GM18867 (cell line): ENCODE results near the gene LRP1-AS.

Experiments
- ATAC-seq: cut with Tn5 transposase; IDR thresholded peaks from one replicate; pipeline ENCODE4 v1.9.1; 2021; ENCODE audit warnings: mild to moderate bottlenecking, moderate library complexity; ENCODE audit not compliant: unreplicated experiment

LRP1-AS gene

DNA sequence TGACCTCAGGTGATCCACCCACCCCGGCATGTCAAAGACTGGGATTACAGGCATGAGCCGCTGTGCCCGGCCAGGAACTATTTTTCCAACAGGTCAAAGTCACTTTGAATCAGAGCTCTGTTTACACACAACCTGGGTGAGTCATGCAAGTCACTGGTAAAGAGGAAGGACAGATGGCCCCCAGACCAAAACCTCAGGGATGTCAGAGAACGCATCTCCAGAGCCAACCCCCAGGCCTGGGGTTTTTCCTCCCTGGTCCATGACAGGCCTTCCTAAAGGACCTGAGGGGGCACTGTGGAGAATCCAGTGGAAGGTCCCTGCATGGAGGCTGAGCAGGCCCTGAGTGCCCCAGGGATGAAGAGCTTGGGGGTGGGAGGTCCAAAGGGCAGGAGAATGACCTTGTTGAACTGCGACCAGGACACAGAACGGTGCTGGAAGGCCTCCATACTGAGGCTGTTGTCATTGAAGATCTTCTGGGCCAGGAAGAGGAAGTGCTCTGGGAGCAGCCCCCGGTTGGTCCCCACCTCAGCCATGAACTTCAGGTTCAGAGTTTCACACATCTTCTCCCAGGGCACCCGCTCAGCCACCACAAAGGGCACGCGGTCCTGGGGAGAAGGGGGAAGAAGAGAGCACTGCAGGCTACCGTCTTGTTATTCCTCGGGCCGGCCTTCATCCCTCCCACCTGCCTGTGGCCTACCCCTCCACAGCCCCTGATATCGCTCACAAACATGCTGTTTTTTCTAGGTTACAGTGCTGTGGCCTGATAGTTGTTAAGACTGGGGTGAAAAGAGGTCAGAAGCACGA is 45.3 kb downstream of the LRP1-AS start:
- ATAC-seq: no peak

DNA sequence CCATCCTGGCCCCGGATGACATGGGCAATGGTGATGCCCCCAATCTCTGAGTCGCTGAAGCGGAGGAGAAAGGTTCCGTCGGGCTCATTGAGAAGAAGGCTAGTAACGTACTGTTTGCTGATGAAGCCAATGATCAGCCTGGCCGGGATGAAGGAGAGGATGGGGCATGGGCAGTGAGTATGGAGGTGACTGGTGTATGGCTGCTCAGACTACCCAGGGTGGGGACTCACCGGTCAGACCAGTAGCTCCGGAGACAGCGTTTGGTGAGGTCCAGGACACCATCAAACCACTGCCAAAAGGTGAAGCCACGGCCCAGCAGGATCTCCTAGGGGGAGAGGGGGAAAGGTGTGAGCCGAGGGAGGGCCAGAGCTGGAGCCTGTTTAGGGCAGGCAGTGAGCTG is 47.7 kb downstream of the LRP1-AS start:
- no peak for ATAC-seq

DNA sequence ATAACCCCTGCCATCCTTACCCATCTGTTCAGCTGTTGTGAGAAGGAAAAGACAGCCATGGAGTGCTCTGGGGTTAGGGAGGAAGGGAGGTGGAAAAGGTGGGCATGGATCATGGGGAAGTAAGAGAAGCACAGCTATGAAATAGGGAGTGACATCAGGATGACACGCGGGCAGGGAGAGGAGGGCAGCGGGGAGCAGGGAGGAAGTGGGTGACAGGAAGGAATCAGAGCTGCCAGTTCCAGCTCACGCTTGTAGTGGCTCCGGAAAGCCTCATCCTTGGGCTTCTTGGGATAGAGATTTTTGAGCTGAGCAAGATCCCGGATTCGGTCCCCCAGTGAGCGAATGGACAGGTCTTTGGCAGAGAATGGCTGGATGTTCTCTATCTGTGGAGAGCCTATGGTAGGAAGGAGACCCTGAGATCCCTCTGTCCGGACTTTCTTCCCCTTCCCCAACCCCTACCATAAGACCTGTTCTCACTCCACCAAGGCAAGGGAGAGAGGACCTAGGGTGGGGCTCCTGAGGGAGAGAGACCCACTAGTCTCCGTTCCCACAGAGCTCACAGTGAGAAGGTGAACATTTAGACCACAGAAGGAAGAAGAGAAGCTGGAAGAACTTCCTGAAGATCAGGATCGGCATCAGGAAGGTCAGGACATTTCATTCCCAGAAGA is 48.2 kb downstream of the LRP1-AS start:
- ATAC-seq: no peak

DNA sequence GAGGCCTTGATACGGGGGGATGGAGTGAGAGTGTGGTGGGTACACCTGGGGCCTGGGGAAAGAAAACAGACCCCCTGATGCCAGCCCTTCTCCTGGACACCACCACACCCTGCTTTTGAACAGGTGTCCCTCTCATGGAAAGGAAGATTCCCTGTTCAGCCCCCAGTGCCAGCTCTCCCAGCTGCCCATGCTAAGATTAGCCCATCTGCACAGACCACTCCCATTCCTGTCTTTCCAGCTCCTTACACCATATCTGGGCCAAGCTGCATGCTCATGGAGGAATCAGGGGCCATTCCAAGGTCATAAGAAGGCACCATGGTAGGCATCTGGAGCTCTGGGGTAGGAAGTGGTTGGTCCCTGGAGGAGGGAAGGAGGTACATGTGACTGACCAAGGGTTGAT is 48.9 kb downstream of the LRP1-AS start:
- no peak for ATAC-seq

DNA sequence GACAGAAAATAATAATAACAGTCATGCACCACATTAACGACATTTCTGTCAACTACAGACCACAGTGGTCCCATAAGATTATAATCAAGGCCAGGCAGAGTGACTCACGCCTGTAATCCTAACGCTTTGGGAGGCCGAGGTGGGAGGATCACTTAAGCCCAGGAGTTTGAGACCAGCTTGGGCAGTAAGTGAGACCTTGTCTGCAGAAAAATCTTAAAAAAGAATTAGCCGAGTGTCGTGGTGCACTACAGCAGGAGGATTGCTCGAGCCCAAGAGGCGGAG is 49.9 kb downstream of the LRP1-AS start:
- ATAC-seq: no peak

DNA sequence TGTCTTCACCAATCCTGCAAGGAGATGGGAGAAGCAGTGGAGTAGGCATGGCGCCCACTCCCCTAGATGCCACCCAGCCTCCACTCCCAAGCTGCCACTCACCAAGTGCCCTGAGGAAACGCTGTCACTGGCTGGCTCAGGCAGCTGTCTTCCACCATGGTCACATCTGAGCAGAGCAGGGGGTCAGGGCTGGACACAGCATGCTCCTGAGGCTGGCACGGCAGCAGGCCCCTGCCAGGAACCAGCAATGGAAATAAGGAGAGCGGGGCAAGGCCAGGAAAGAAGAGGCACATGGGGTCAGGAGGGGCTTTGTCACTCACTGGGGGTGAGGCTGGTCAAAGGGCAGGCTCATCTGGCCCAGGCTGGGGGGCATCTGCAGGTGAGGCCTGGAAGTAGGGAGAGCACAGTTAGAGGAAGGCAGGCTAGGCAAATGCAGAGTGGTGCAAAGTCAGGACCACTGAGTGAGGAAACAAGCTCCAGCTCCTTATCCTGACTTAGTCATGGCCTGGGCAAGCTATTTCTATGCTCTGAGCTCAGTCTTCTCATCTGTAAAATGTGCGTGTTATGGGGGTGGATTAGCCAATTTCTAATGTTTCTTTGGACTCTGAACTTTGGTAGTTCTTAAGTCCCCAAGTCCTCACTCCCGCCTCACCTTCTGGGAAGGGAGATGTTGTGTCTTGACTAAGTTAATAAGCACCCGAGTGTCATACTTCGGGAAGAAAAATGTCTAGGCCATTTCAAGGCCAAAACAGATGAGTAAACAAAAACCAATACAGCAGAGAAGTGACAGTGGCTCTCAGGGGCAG is 50.5 kb downstream of the LRP1-AS start:
- ATAC-seq: no peak

DNA sequence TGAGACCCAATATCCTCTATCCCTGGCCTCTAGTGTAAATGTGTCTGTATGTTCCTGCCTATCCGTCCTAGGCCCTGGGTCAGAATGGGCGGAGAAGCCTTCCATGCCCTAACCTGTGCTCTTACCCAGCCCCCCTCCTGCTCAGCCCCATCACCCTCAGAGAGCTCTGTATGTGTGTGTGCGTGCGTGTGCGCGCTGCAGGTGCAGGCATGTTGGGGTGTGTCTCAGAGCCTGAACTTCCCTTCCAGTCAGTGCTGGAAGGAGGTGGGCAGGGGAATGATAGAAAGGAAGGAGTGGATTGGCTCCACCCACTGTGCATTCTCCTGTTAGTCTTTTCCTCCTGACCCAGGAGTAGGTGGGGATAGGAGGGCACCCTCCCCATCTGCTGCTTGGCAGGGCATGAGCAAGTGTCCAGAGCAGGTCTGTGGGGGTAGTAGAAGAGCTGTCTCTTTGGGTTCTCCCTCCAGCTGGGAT is 51.3 kb downstream of the LRP1-AS start:
- no peak for ATAC-seq

DNA sequence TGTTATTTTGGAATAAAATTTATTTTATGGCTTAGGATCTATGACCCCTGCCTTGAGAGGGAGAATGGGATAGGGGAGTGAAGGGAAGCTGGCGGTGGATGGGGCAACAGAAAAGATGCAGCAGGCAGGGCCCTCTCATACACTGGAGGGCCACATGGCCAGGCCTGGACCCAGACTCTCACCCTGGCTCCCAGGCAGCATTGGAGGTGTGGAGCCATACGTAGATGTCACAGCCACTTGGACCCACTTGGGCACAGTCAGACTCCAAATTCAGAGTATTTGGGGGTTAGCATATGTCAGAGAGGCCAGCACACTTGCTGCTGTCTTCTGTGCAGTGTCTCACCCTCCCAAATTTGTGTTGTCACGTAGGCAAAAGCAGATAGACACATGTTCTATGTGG is 52.0 kb downstream of the LRP1-AS start:
- no peak for ATAC-seq
